ENCODE results near the gene TIMP1. TPM values are rescaled to one million over a fixed set of nuclear protein-coding genes. Genes with fewer than 3 reads are reported as not detected.

The TIMP1 gene
- total RNA-seq, 1 experiment from 2014 or later: 143 TPM

- Mint-ChIP-seq H3K4me3 (ENCODE audit: low read depth, unreplicated experiment) (no peak overlapping the region), H3K36me3 (ENCODE audit: insufficient read depth, unreplicated experiment) (peaks cover 50% of the 10 kb centered on the region), H3K27ac (ENCODE audit: unreplicated experiment) (no peak overlapping the region), H3K27me3 (ENCODE audit: unreplicated experiment) (no peaks in the 10 kb centered on the region), H3K4me1 (ENCODE audit: low read depth, unreplicated experiment) (peaks cover 14% of the 10 kb centered on the region), H3K9me3 (ENCODE audit: low read depth, unreplicated experiment) (no peaks in the 10 kb centered on the region)
- intact Hi-C loops (cut with micrococcal nuclease; ENCODE audit: unreplicated experiment): no loop called here
- DNase-seq: no peak
- TF ChIP-seq CTCF (IDR thresholded peaks at IDR 0.05; ENCODE audit: unreplicated experiment): no peak
- CTCF ChIA-PET: no interaction called here
- no TSS peak for BruUV-seq (replicated peaks)
These were observed 10.3 kb upstream of the TIMP1 start for GRCh38 chrX:47571896-47572295.

GRCh38 chrX:47572773-47573340 lies 9.4 kb upstream of the TIMP1 start:
- Mint-ChIP-seq H3K36me3 (ENCODE audit: insufficient read depth, unreplicated experiment) (peaks cover 49% of the 10 kb centered on the region), H3K4me3 (ENCODE audit: low read depth, unreplicated experiment) (no peak overlapping the region), H3K27ac (ENCODE audit: unreplicated experiment) (peak overlapping the region; percentile 38), H3K27me3 (ENCODE audit: unreplicated experiment) (no peaks in the 10 kb centered on the region), H3K9me3 (ENCODE audit: low read depth, unreplicated experiment) (no peaks in the 10 kb centered on the region), H3K4me1 (ENCODE audit: low read depth, unreplicated experiment) (peaks cover 23% of the 10 kb centered on the region)
- CTCF ChIA-PET: no interaction called here
- no TSS peak for BruUV-seq (replicated peaks)
- TF ChIP-seq CTCF (IDR thresholded peaks at IDR 0.05; ENCODE audit: unreplicated experiment): no peak
- intact Hi-C loops (cut with micrococcal nuclease; ENCODE audit: unreplicated experiment): no loop called here
- DNase-seq: no peak

- CTCF ChIA-PET: no interaction called here
- no TSS peak for BruUV-seq (replicated peaks)
These were observed 8.7 kb upstream of the TIMP1 start for GRCh38 chrX:47573341-47574075.

GRCh38 chrX:47574076-47574546 lies 8.1 kb upstream of the TIMP1 start:
- no TSS peak for BruUV-seq (replicated peaks)
- Mint-ChIP-seq H3K27ac (ENCODE audit: unreplicated experiment) (no peak overlapping the region), H3K4me3 (ENCODE audit: low read depth, unreplicated experiment) (no peak overlapping the region), H3K4me1 (ENCODE audit: low read depth, unreplicated experiment) (peaks cover 30% of the 10 kb centered on the region), H3K36me3 (ENCODE audit: insufficient read depth, unreplicated experiment) (peaks cover 43% of the 10 kb centered on the region), H3K9me3 (ENCODE audit: low read depth, unreplicated experiment) (no peaks in the 10 kb centered on the region), H3K27me3 (ENCODE audit: unreplicated experiment) (no peaks in the 10 kb centered on the region)
- CTCF ChIA-PET: no interaction called here
- intact Hi-C loops (cut with micrococcal nuclease; ENCODE audit: unreplicated experiment): no loop called here
- no peak for DNase-seq
- TF ChIP-seq CTCF (IDR thresholded peaks at IDR 0.05; ENCODE audit: unreplicated experiment): no peak

More at GRCh38 chrX:47573341-47574075, 8.7 kb upstream of the TIMP1 start:
- TF ChIP-seq CTCF (IDR thresholded peaks at IDR 0.05; ENCODE audit: unreplicated experiment): no peak
- intact Hi-C loops (cut with micrococcal nuclease; ENCODE audit: unreplicated experiment): no loop called here
- peaks cover 30% of the 10 kb centered on the region for H3K4me1 Mint-ChIP-seq (ENCODE audit: low read depth, unreplicated experiment)
- H3K9me3 Mint-ChIP-seq (ENCODE audit: low read depth, unreplicated experiment): no peaks in the 10 kb centered on the region
- H3K36me3 Mint-ChIP-seq (ENCODE audit: insufficient read depth, unreplicated experiment): peaks cover 49% of the 10 kb centered on the region
- H3K4me3 Mint-ChIP-seq (ENCODE audit: low read depth, unreplicated experiment): no peak overlapping the region
- DNase-seq: no peak
- H3K27me3 Mint-ChIP-seq (ENCODE audit: unreplicated experiment): no peaks in the 10 kb centered on the region
- H3K27ac Mint-ChIP-seq (ENCODE audit: unreplicated experiment): peak overlapping the region; percentile 38

All from Calu3 (cell line).